ENCODE measurements around the gene AATF. TPM values are rescaled to one million over a fixed set of nuclear protein-coding genes. Genes with fewer than 3 reads are reported as not detected.

The AATF gene
- total and polyA plus RNA-seq, 2 experiments from 2014 or later, result 31.2 to 35.7 TPM

DNA sequence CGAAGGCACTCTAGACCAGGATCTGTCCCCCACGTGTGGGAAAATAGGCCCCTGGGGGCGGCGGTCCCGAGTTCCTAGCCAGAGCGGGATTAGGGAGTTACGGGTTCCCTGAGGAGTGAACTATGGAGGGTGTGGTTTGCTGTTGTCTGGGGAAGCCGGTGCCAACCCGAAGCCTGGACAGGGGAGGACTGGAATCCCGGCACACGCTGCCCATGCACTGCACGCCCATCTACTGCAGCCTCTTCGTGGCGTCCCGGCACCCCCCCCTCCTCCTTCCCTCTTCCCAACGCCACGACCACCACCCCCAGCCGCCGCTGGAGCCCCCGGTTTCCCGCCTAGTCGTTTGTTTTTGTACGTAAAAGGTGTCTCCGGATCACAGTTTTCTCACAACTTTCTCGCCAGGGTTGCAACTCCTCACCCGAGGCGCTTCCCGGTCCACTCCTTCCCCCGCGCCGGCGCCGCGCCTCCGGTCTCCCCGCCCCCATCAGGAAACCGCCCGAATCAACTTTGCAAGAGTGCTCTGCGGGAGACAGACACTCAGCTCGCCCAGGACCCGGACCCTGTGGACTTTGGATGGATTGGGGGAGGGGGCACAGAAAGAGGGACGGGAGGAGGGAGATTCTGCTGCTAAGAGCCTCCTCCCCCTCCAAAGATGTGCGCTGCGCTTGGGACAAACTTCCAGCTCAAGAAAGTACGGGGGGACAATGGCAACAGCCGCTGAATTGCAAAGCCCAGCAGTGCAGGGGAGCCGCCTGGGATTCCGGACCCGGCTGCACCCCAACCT is 12.9 kb upstream of the AATF start:
- Histone ChIP-seq H3K9me2 (replicated peaks; ENCODE audit: insufficient read depth) (no peaks in the 10 kb centered on the region), H3K27ac (no peak overlapping the region), H2AFZ (peak overlapping the region; percentile 33), H3K4me3 (no peak overlapping the region), H3K79me2 (no peaks in the 10 kb centered on the region), H4K20me1 (ENCODE audit: insufficient read depth, poor library complexity, severe bottlenecking) (peaks cover 6% of the 10 kb centered on the region), H3K4me2 (peak overlapping the region; percentile 73), H3K36me3 (replicated peaks; ENCODE audit: insufficient read depth, low read depth) (no peaks in the 10 kb centered on the region), H3K9me3 (ENCODE audit: low read depth) (no peaks in the 10 kb centered on the region), H3K27me3 (peaks cover 97% of the 10 kb centered on the region), H3K4me1 (ENCODE audit: insufficient read depth) (peaks cover 51% of the 10 kb centered on the region)
- no peak for DNase-seq (ENCODE audit: low spot score)
- 2% methylated on average over 29 of the region's 49 CpGs for WGBS (ENCODE audit: low lambda C conversion rate, missing lambda C conversion rate)
- TF ChIP-seq EZH2phosphoT487 (IDR thresholded peaks at IDR 0.05; ENCODE audit: low read depth, severe bottlenecking, unreplicated experiment) (no peak), EZH2 (IDR thresholded peaks at IDR 0.05; ENCODE audit: borderline replicate concordance) (peak; percentile 18)

DNA sequence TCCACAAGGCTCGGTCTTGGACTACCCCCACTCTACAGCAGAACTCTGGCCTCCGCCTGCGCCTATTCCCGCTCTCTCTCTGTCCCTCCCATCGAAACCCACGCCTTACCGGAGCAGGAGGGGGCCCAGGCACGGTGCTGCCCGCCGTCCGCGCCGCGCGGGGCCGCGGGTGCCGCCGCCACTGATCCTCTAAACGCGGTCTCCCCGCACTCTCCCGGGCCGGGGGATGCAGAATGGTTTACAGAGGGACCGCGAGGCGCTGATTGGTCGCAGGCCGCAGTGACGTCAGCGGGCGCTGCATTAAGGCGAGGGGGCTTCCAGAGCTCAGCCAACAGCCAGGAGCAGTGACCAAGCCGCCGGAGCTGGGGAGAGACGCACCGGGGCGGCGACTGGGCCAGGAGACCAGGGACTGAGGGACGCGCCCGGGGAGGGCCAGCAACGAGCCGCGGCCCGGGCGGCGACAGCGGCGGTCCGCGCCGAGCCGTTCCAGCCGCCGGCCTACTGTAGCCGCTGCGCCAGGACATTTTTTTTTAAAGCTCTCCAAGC is 12.2 kb upstream of the AATF start:
- H3K79me2 ChIP-seq, result no peaks in the 10 kb centered on the region
- peaks cover 6% of the 10 kb centered on the region for H4K20me1 ChIP-seq (ENCODE audit: insufficient read depth, poor library complexity, severe bottlenecking)
- TF ChIP-seq, protein P1, sequence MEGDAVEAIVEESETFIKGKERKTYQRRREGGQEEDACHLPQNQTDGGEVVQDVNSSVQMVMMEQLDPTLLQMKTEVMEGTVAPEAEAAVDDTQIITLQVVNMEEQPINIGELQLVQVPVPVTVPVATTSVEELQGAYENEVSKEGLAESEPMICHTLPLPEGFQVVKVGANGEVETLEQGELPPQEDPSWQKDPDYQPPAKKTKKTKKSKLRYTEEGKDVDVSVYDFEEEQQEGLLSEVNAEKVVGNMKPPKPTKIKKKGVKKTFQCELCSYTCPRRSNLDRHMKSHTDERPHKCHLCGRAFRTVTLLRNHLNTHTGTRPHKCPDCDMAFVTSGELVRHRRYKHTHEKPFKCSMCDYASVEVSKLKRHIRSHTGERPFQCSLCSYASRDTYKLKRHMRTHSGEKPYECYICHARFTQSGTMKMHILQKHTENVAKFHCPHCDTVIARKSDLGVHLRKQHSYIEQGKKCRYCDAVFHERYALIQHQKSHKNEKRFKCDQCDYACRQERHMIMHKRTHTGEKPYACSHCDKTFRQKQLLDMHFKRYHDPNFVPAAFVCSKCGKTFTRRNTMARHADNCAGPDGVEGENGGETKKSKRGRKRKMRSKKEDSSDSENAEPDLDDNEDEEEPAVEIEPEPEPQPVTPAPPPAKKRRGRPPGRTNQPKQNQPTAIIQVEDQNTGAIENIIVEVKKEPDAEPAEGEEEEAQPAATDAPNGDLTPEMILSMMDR (IDR thresholded peaks at IDR 0.05; ENCODE audit: poor library complexity), result no peak
- TF ChIP-seq EZH2 (IDR thresholded peaks at IDR 0.05; ENCODE audit: borderline replicate concordance) (peak; percentile 92), EZH2phosphoT487 (IDR thresholded peaks at IDR 0.05; ENCODE audit: low read depth, severe bottlenecking, unreplicated experiment) (peak; percentile 89)
- peaks cover 97% of the 10 kb centered on the region for H3K27me3 ChIP-seq
- H3K9me2 ChIP-seq (replicated peaks; ENCODE audit: insufficient read depth), result no peaks in the 10 kb centered on the region
- no peak overlapping the region for H3K4me3 ChIP-seq
- H3K4me2 ChIP-seq, result peak overlapping the region; percentile 73
- no peaks in the 10 kb centered on the region for H3K9me3 ChIP-seq (ENCODE audit: low read depth)
- H3K36me3 ChIP-seq (replicated peaks; ENCODE audit: insufficient read depth, low read depth), result no peaks in the 10 kb centered on the region
- H2AFZ ChIP-seq, result peak overlapping the region; percentile 49
- DNase-seq (ENCODE audit: low spot score), result no peak
- peaks cover 51% of the 10 kb centered on the region for H3K4me1 ChIP-seq (ENCODE audit: insufficient read depth)
- WGBS (ENCODE audit: low lambda C conversion rate, missing lambda C conversion rate), result 0% methylated on average over 36 of the region's 58 CpGs
- H3K27ac ChIP-seq, result no peak overlapping the region

DNA sequence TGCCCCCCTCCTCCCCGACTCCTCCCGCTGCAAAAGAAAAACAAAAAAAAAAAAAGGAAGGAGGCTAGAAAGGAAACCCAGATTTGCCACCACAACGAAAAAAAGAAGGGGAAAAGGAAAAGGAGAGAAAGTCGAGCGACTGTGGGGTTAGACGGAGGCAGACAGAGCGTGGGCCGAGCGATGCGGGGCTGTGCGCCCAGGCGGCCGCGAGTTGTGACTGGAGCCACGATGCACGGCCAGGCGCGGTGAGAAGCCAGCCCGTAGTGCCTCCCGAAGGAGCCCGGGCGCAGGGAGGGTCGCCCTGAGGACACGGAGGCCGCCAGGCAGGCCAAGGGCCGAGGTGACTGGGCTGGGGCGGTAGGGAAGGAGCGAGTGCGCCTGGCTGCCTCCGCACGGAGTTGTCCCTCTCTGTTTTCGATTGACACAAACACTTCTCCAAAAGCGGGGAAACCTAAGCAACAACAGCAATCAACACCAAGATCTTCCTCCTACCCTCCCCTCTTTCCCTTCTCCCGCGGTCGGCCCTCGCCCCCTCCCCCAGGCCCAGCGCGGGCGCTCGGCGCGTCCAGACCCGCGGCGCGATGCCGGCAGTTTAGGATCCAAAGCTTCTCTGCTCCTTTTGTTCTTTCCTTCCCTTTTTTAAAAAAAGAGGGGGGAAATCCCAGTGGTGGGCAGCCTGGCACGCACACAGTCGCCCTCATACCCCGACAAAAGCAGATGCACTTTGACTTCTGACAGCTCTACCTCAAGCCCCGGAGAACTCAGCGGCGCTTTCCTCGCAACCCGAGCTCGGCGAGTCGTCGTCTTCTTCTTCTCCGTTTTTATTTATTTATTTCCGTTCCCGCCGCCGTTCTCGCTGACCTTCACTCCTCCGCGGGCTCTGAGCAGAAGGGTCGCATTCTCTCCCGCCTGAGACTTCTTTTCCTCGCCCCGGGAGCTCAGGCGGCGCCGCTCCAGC is 11.5 kb upstream of the AATF start, which contains the start of gene LHX1:
Gene LHX1 (plus strand): TSS at position 475 of the 958 bp plus-strand sequence. CDS start 723 bp downstream, outside the sequence.
- DNase-seq (ENCODE audit: low spot score), result no peak
- WGBS (ENCODE audit: low lambda C conversion rate, missing lambda C conversion rate), result 2% methylated on average over 62 of the region's 75 CpGs
- Histone ChIP-seq H3K9me2 (replicated peaks; ENCODE audit: insufficient read depth) (no peaks in the 10 kb centered on the region), H3K27ac (no peak within 1 kb of the TSS), H4K20me1 (ENCODE audit: insufficient read depth, poor library complexity, severe bottlenecking) (peaks cover 6% of the 10 kb centered on the region), H3K4me2 (peak within 1 kb of the TSS; percentile 73), H3K9me3 (ENCODE audit: low read depth) (no peaks in the 10 kb centered on the region), H3K27me3 (peaks cover 97% of the 10 kb centered on the region), H3K79me2 (no peaks in the 10 kb centered on the region), H3K4me1 (ENCODE audit: insufficient read depth) (peaks cover 48% of the 10 kb centered on the region), H3K36me3 (replicated peaks; ENCODE audit: insufficient read depth, low read depth) (no peaks in the 10 kb centered on the region), H2AFZ (peak within 1 kb of the TSS; percentile 49), H3K4me3 (no peak within 1 kb of the TSS)
- TF ChIP-seq, protein P1 (IDR thresholded peaks at IDR 0.05; ENCODE audit: poor library complexity), result no peak
- TF ChIP-seq EZH2 (IDR thresholded peaks at IDR 0.05; ENCODE audit: borderline replicate concordance) (peak; percentile 69), EZH2phosphoT487 (IDR thresholded peaks at IDR 0.05; ENCODE audit: low read depth, severe bottlenecking, unreplicated experiment) (no peak)

Measured in hepatocyte (in vitro differentiated cells).